Measurements from ENCODE around the gene APOA1.

APOA1 gene

GRCh38 chr11:116800610-116801009 is 36.8 kb downstream of the APOA1 start:
- Histone ChIP-seq H3K36me3 (no peaks in the 10 kb centered on the region), H3K27me3 (no peaks in the 10 kb centered on the region), H3K4me1 (peaks cover 3% of the 10 kb centered on the region; the same call in 1 of the 2 replicates), H3K4me3 (ENCODE audit: low read depth, low read length) (no peak overlapping the region), H3K9me3 (no peaks in the 10 kb centered on the region)
- TF ChIP-seq CTCF (IDR thresholded peaks at IDR 0.05; ENCODE audit: low read depth, low read length): no peak
- no peak for DNase-seq

GRCh38 chr11:116798368-116798767 is 39.1 kb downstream of the APOA1 start:
- TF ChIP-seq CTCF (IDR thresholded peaks at IDR 0.05; ENCODE audit: low read depth, low read length): no peak
- H3K4me1 ChIP-seq: peaks cover 3% of the 10 kb centered on the region; the same call in 1 of the 2 replicates
- no peak overlapping the region for H3K4me3 ChIP-seq (ENCODE audit: low read depth, low read length)
- no peaks in the 10 kb centered on the region for H3K9me3 ChIP-seq
- H3K36me3 ChIP-seq: no peaks in the 10 kb centered on the region
- DNase-seq: no peak
- no peaks in the 10 kb centered on the region for H3K27me3 ChIP-seq

- H3K36me3 ChIP-seq: no peaks in the 10 kb centered on the region
- TF ChIP-seq CTCF (IDR thresholded peaks at IDR 0.05; ENCODE audit: low read depth, low read length): no peak
- H3K9me3 ChIP-seq: no peaks in the 10 kb centered on the region
- no peak overlapping the region for H3K4me3 ChIP-seq (ENCODE audit: low read depth, low read length)
- no peaks in the 10 kb centered on the region for H3K27me3 ChIP-seq
- DNase-seq: no peak
- peaks cover 3% of the 10 kb centered on the region; the same call in 1 of the 2 replicates for H3K4me1 ChIP-seq
These were observed 39.6 kb downstream of the APOA1 start for GRCh38 chr11:116797816-116798215.

DNA sequence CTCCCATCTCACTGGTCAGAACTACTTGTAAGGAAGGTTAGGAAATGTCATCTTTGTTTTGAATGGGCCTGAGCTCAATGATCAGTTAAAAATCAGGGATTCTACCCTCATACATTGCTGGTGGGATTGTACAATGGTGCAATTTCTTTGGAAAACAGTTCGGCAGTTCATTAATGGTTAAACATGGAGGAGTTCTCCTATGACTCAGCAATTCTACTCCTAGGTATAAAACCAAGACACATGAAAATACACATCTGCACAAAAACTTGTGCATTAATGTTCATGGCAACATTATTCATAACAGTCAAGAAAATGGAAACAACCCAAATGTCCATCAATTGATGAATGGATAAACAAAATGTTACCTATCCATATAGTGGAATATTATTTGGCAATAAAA is 40.9 kb downstream of the APOA1 start:
- H3K4me3 ChIP-seq (ENCODE audit: low read depth, low read length): no peak overlapping the region
- TF ChIP-seq CTCF (IDR thresholded peaks at IDR 0.05; ENCODE audit: low read depth, low read length): no peak
- H3K27me3 ChIP-seq: no peaks in the 10 kb centered on the region
- no peak for DNase-seq
- H3K36me3 ChIP-seq: no peaks in the 10 kb centered on the region
- peaks cover 3% of the 10 kb centered on the region; the same call in 1 of the 2 replicates for H3K4me1 ChIP-seq
- H3K9me3 ChIP-seq: no peaks in the 10 kb centered on the region

DNA sequence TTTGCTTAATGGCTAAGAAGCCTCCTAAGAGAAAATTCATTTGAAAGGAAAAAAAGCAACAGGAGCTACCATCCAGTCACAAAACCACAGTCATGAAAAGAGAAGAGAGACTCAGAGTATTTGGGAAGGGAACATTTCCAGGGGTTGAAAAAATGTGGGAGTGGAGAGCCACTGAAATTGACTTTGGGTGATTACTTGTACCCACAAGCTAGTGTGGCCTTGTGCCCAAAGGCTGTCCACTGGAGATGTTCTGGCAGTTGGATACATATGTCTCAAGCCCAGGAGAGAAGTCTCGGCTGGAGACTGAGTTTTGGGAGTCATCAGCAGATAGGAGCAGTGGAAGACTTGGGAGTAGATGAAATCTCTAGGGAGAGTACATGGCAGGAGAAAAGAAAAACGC is 42.6 kb downstream of the APOA1 start:
- Histone ChIP-seq H3K27me3 (no peaks in the 10 kb centered on the region), H3K9me3 (no peaks in the 10 kb centered on the region), H3K36me3 (no peaks in the 10 kb centered on the region), H3K4me3 (ENCODE audit: low read depth, low read length) (no peak overlapping the region), H3K4me1 (peaks cover 3% of the 10 kb centered on the region; the same call in 1 of the 2 replicates)
- no peak for TF ChIP-seq CTCF (IDR thresholded peaks at IDR 0.05; ENCODE audit: low read depth, low read length)
- DNase-seq: no peak

GRCh38 chr11:116793772-116794097 is 43.7 kb downstream of the APOA1 start:
- no peak for DNase-seq
- no peak for TF ChIP-seq CTCF (IDR thresholded peaks at IDR 0.05; ENCODE audit: low read depth, low read length)
- peaks cover 3% of the 10 kb centered on the region; the same call in 1 of the 2 replicates for H3K4me1 ChIP-seq
- H3K27me3 ChIP-seq: no peaks in the 10 kb centered on the region
- H3K4me3 ChIP-seq (ENCODE audit: low read depth, low read length): no peak overlapping the region
- H3K9me3 ChIP-seq: no peaks in the 10 kb centered on the region
- no peaks in the 10 kb centered on the region for H3K36me3 ChIP-seq

Measured in BE2C (cell line).